Measurements from ENCODE around the gene CCDC93. TPM values are rescaled to one million over a fixed set of nuclear protein-coding genes. Genes with fewer than 3 reads are reported as not detected.
"Not testable (repeated sequence)": the region's sequence is repeated elsewhere in the genome, so short reads cannot be mapped to it uniquely, and the experiment has no call there.

Gene CCDC93
- total RNA-seq, 1 experiment from 2014 or later, result 9.0 TPM

- peaks cover 20% of the 10 kb centered on the region for H3K27me3 ChIP-seq (ENCODE audit: control insufficient read depth, insufficient read depth, low read length)
- H3K36me3 ChIP-seq (replicated peaks; ENCODE audit: control insufficient read depth, insufficient read depth, low read length), result no peaks in the 10 kb centered on the region
- H3K4me3 ChIP-seq (ENCODE audit: insufficient read depth, low read depth, low read length), result no peak overlapping the region
- DNase-seq, result no peak
These were observed 3.0 kb upstream of the CCDC93 start for GRCh38 chr2:118016911-118017310.

- not testable (repeated sequence) for H3K4me3 ChIP-seq (ENCODE audit: insufficient read depth, low read depth, low read length); H3K36me3 ChIP-seq (replicated peaks; ENCODE audit: control insufficient read depth, insufficient read depth, low read length); DNase-seq
- peaks cover 20% of the 10 kb centered on the region for H3K27me3 ChIP-seq (ENCODE audit: control insufficient read depth, insufficient read depth, low read length)
These were observed 1.9 kb upstream of the CCDC93 start for GRCh38 chr2:118015761-118016160.

GRCh38 chr2:118014492-118014824 lies 588 bp upstream of the CCDC93 start:
- H3K27me3 ChIP-seq (ENCODE audit: control insufficient read depth, insufficient read depth, low read length), result peaks cover 20% of the 10 kb centered on the region
- peak; percentile 55 for DNase-seq
- peak overlapping the region; percentile 86 for H3K4me3 ChIP-seq (ENCODE audit: insufficient read depth, low read depth, low read length)
- H3K36me3 ChIP-seq (replicated peaks; ENCODE audit: control insufficient read depth, insufficient read depth, low read length), result no peaks in the 10 kb centered on the region

GRCh38 chr2:118013221-118013723 lies 598 bp downstream of the CCDC93 start:
- Histone ChIP-seq H3K27me3 (ENCODE audit: control insufficient read depth, insufficient read depth, low read length) (peaks cover 18% of the 10 kb centered on the region), H3K36me3 (replicated peaks; ENCODE audit: control insufficient read depth, insufficient read depth, low read length) (peaks cover under 1% of the 10 kb centered on the region; the same call in 1 of the 2 replicates), H3K4me3 (ENCODE audit: insufficient read depth, low read depth, low read length) (peak overlapping the region; percentile 86)
- peak; percentile 84 for DNase-seq

GRCh38 chr2:118012778-118013177 lies 1.1 kb downstream of the CCDC93 start:
- Histone ChIP-seq H3K27me3 (ENCODE audit: control insufficient read depth, insufficient read depth, low read length) (peaks cover 18% of the 10 kb centered on the region), H3K36me3 (replicated peaks; ENCODE audit: control insufficient read depth, insufficient read depth, low read length) (peaks cover 3% of the 10 kb centered on the region), H3K4me3 (ENCODE audit: insufficient read depth, low read depth, low read length) (peak overlapping the region; percentile 86)
- DNase-seq, result no peak

- Histone ChIP-seq H3K36me3 (replicated peaks; ENCODE audit: control insufficient read depth, insufficient read depth, low read length) (peaks cover 13% of the 10 kb centered on the region), H3K4me3 (ENCODE audit: insufficient read depth, low read depth, low read length) (no peak overlapping the region), H3K27me3 (ENCODE audit: control insufficient read depth, insufficient read depth, low read length) (peaks cover 13% of the 10 kb centered on the region)
- DNase-seq, result no peak
These were observed 3.4 kb downstream of the CCDC93 start for GRCh38 chr2:118010473-118010872.

- no peak for DNase-seq
- no peak overlapping the region for H3K4me3 ChIP-seq (ENCODE audit: insufficient read depth, low read depth, low read length)
- peaks cover 15% of the 10 kb centered on the region for H3K36me3 ChIP-seq (replicated peaks; ENCODE audit: control insufficient read depth, insufficient read depth, low read length)
These were observed 7.0 kb downstream of the CCDC93 start for GRCh38 chr2:118006861-118007260.

GRCh38 chr2:118006326-118006725 lies 7.5 kb downstream of the CCDC93 start:
- no peak overlapping the region for H3K4me3 ChIP-seq (ENCODE audit: insufficient read depth, low read depth, low read length)
- no peaks in the 10 kb centered on the region for H3K27me3 ChIP-seq (ENCODE audit: control insufficient read depth, insufficient read depth, low read length)
- peaks cover 16% of the 10 kb centered on the region for H3K36me3 ChIP-seq (replicated peaks; ENCODE audit: control insufficient read depth, insufficient read depth, low read length)
- no peak for DNase-seq

More at GRCh38 chr2:118006861-118007260, 7.0 kb downstream of the CCDC93 start:
- no peaks in the 10 kb centered on the region for H3K27me3 ChIP-seq (ENCODE audit: control insufficient read depth, insufficient read depth, low read length)

- no peaks in the 10 kb centered on the region for H3K27me3 ChIP-seq (ENCODE audit: control insufficient read depth, insufficient read depth, low read length)
- H3K4me3 ChIP-seq (ENCODE audit: insufficient read depth, low read depth, low read length), result no peak overlapping the region
- peak; percentile 66 for DNase-seq
- H3K36me3 ChIP-seq (replicated peaks; ENCODE audit: control insufficient read depth, insufficient read depth, low read length), result peaks cover 22% of the 10 kb centered on the region
These were observed 10.5 kb downstream of the CCDC93 start for GRCh38 chr2:118003396-118003824.

- Histone ChIP-seq H3K27me3 (ENCODE audit: control insufficient read depth, insufficient read depth, low read length) (no peaks in the 10 kb centered on the region), H3K4me3 (ENCODE audit: insufficient read depth, low read depth, low read length) (no peak overlapping the region), H3K36me3 (replicated peaks; ENCODE audit: control insufficient read depth, insufficient read depth, low read length) (peaks cover 10% of the 10 kb centered on the region)
- no peak for DNase-seq
These were observed 13.8 kb downstream of the CCDC93 start for GRCh38 chr2:118000041-118000440.

- peaks cover 12% of the 10 kb centered on the region for H3K36me3 ChIP-seq (replicated peaks; ENCODE audit: control insufficient read depth, insufficient read depth, low read length)
- DNase-seq, result no peak
These were observed 15.9 kb downstream of the CCDC93 start for GRCh38 chr2:117997872-117998454.

GRCh38 chr2:117996525-117996924 lies 17.3 kb downstream of the CCDC93 start:
- no peaks in the 10 kb centered on the region for H3K27me3 ChIP-seq (ENCODE audit: control insufficient read depth, insufficient read depth, low read length)
- DNase-seq, result no peak
- H3K4me3 ChIP-seq (ENCODE audit: insufficient read depth, low read depth, low read length), result no peak overlapping the region
- H3K36me3 ChIP-seq (replicated peaks; ENCODE audit: control insufficient read depth, insufficient read depth, low read length), result peaks cover 10% of the 10 kb centered on the region

More at GRCh38 chr2:117997872-117998454, 15.9 kb downstream of the CCDC93 start:
- no peak overlapping the region for H3K4me3 ChIP-seq (ENCODE audit: insufficient read depth, low read depth, low read length)
- no peaks in the 10 kb centered on the region for H3K27me3 ChIP-seq (ENCODE audit: control insufficient read depth, insufficient read depth, low read length)

GRCh38 chr2:117994729-117995128 lies 19.1 kb downstream of the CCDC93 start:
- no peak overlapping the region for H3K4me3 ChIP-seq (ENCODE audit: insufficient read depth, low read depth, low read length)
- H3K36me3 ChIP-seq (replicated peaks; ENCODE audit: control insufficient read depth, insufficient read depth, low read length), result peaks cover 6% of the 10 kb centered on the region
- H3K27me3 ChIP-seq (ENCODE audit: control insufficient read depth, insufficient read depth, low read length), result no peaks in the 10 kb centered on the region
- no peak for DNase-seq

GRCh38 chr2:117989854-117990438 lies 23.9 kb downstream of the CCDC93 start:
- no peak overlapping the region for H3K4me3 ChIP-seq (ENCODE audit: insufficient read depth, low read depth, low read length)
- no peaks in the 10 kb centered on the region for H3K27me3 ChIP-seq (ENCODE audit: control insufficient read depth, insufficient read depth, low read length)
- peaks cover 5% of the 10 kb centered on the region for H3K36me3 ChIP-seq (replicated peaks; ENCODE audit: control insufficient read depth, insufficient read depth, low read length)
- DNase-seq, result no peak

GRCh38 chr2:117987121-117987520 lies 26.7 kb downstream of the CCDC93 start:
- DNase-seq, result no peak
- Histone ChIP-seq H3K36me3 (replicated peaks; ENCODE audit: control insufficient read depth, insufficient read depth, low read length) (peaks cover 2% of the 10 kb centered on the region), H3K27me3 (ENCODE audit: control insufficient read depth, insufficient read depth, low read length) (no peaks in the 10 kb centered on the region), H3K4me3 (ENCODE audit: insufficient read depth, low read depth, low read length) (no peak overlapping the region)
